Thyroid gland (tissue), 4 donors: Measurements from ENCODE around the gene NMRAL1. TPM values are rescaled to one million over a fixed set of nuclear protein-coding genes. Genes with fewer than 3 reads are reported as not detected.

Experiments used
- DNase-seq, 2 donors: peaks; one replicate each; pipeline ENCODE4 v3.0.0-alpha.2; 2019
- H3K27ac ChIP-seq, 3 donors: fragments of 200-600 bp; sonication (generic); 1 replicate in 2 of 3; 2 replicates in 1 of 3; pipeline ENCODE4 v1.5.1; 2016 to 2019; ENCODE audit warnings: mild to moderate bottlenecking in 1 of 3, moderate library complexity in 1 of 3
- H3K27me3 ChIP-seq: fragments of 200-600 bp; sonication (generic); one replicate; pipeline ENCODE4 v1.5.1; 2019
- H3K36me3 ChIP-seq, 2 donors: fragments of 200-600 bp; sonication (generic); one replicate each; pipeline ENCODE4 v1.5.1; 2016 to 2019
- H3K4me1 ChIP-seq, 2 donors: fragments of 200-600 bp; sonication (generic); one replicate each; pipeline ENCODE4 v1.5.1; 2017 to 2019
- H3K4me3 ChIP-seq, 3 donors: fragments of 200-600 bp; sonication (generic); replicated peaks in 1 of 3; 1 replicate in 2 of 3; 2 replicates in 1 of 3; pipeline ENCODE4 v1.5.1; 2016; ENCODE audit warnings: mild to moderate bottlenecking in 1 of 3
- H3K9me3 ChIP-seq: fragments of 200-600 bp; sonication (generic); one replicate; pipeline ENCODE4 v1.5.1; 2017
- CTCF ChIP-seq, 6 experiments: fragments of 200-600 bp in 3 of 6; fragments of 450-650 bp in 3 of 6; sonication (generic) in 3 of 6; IDR thresholded peaks; one replicate each; pipeline ENCODE4 v1.5.1; 2016 to 2019; ENCODE audit warnings: antibody characterized with exemption in 6 of 6, mild to moderate bottlenecking in 2 of 6, inconsistent platforms in 1 of 6, moderate library complexity in 1 of 6
- POLR2A ChIP-seq, 2 donors: fragments of 450-650 bp; IDR thresholded peaks; one replicate each; pipeline ENCODE4 v1.6.1; 2017; ENCODE audit warnings: antibody characterized with exemption in 2 of 2, mild to moderate bottlenecking in 2 of 2, moderate library complexity in 1 of 2
- WGBS, 2 donors: methylation state at CpG; one replicate each; pipeline ENCODE4 v1.1.5; 2017; 5-methylcytosine and 5-hydroxymethylcytosine counted together
- intact Hi-C: fragments of 100-400 bp; cut with DNase I; formaldehyde crosslinking; loops from one replicate; pipeline ENCODE4 v1.15.1; 2023
- total RNA-seq, 4 donors: library from RNA; depleted of rRNA; stranded (reverse); fragments of >200 nt; gene quantifications; one replicate each; pipeline ENCODE4 v1.2.3, GENCODE V29; 2016

The NMRAL1 gene
- total RNA-seq, 4 donors from 2014 or later: 40.0 to 88.8 (median 57.6) TPM

DNA sequence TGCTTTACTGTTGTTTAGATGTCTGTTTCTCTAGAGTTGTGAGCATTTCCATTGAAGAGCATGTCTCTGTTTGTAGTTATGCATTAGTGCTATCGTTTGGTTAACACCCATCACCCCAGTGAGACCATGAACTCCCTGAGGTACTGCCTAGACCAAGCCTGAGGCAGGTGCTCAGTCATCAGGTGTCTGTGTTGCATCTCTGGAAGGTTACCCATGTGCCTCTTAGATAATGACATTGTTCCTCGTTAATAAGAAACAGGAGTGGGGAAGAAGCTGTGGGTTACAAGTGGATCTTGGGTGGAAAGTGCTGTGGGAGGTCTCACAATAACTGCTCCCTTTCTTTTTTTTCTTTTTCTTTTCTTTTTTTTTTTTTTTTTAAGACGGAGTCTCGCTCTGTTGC lies 30.4 kb downstream of the NMRAL1 start:
- H3K27ac ChIP-seq: no peak overlapping the region
- H3K9me3 ChIP-seq: no peaks in the 10 kb centered on the region
- H3K36me3 ChIP-seq: peaks cover 71 to 89% of the 10 kb centered on the region in 2 donors
- H3K4me3 ChIP-seq: no peak overlapping the region
- TF ChIP-seq POLR2A (IDR thresholded peaks at IDR 0.05): no peak
- no peak for TF ChIP-seq CTCF (IDR thresholded peaks at IDR 0.05)
- H3K27me3 ChIP-seq: no peaks in the 10 kb centered on the region
- intact Hi-C loops: no loop called here
- H3K4me1 ChIP-seq: no peaks in the 10 kb centered on the region
- no peak for DNase-seq
- WGBS, 2 donors: 96 to 98% methylated on average over 4 of the region's 4 CpGs

DNA sequence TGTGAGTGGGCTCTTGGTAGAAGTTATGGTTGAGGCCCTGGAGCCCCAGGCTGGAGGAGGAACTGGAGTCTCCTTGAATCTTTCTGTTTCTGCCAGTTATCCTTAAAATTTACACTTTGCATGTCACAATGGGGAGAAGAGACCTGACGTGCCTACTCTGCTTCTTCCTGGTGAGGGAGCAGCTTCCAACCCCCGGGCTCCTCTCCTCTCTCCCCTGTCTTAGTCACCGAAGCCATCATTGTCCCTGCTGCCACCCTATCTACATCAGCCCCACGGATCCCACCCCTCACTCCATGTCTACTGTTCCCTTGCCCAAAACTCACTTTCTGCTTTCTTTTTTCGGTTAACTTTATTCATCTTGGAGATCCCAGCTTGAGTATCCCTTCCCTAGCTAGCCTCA lies 31.2 kb downstream of the NMRAL1 start:
- TF ChIP-seq POLR2A (IDR thresholded peaks at IDR 0.05) (no peak), CTCF (IDR thresholded peaks at IDR 0.05) (no peak)
- 71 to 75% methylated on average over 5 of the region's 5 CpGs for WGBS, 2 donors
- DNase-seq: no peak
- no peaks in the 10 kb centered on the region for H3K9me3 ChIP-seq
- peaks cover 66 to 82% of the 10 kb centered on the region in 2 donors for H3K36me3 ChIP-seq
- no peaks in the 10 kb centered on the region for H3K27me3 ChIP-seq
- no peak overlapping the region for H3K27ac ChIP-seq
- no peaks in the 10 kb centered on the region for H3K4me1 ChIP-seq
- intact Hi-C loops: no loop called here
- no peak overlapping the region for H3K4me3 ChIP-seq

GRCh38 chr16:4442371-4442770 lies 32.1 kb downstream of the NMRAL1 start:
- H3K9me3 ChIP-seq: no peaks in the 10 kb centered on the region
- TF ChIP-seq POLR2A (IDR thresholded peaks at IDR 0.05) (no peak), CTCF (IDR thresholded peaks at IDR 0.05) (no peak)
- H3K27me3 ChIP-seq: no peaks in the 10 kb centered on the region
- H3K27ac ChIP-seq: no peak overlapping the region
- no peak for DNase-seq
- intact Hi-C loops: no loop called here
- H3K4me3 ChIP-seq: no peak overlapping the region
- 88 to 92% methylated on average over 11 of the region's 11 CpGs for WGBS, 2 donors
- H3K4me1 ChIP-seq: no peaks in the 10 kb centered on the region
- peaks cover 71 to 87% of the 10 kb centered on the region in 2 donors for H3K36me3 ChIP-seq

- H3K9me3 ChIP-seq: no peaks in the 10 kb centered on the region
- no peak overlapping the region for H3K4me3 ChIP-seq
- 97% methylated on average over 3 of the region's 3 CpGs for WGBS, 2 donors
- no peaks in the 10 kb centered on the region for H3K27me3 ChIP-seq
- no peaks in the 10 kb centered on the region for H3K4me1 ChIP-seq
- H3K36me3 ChIP-seq: peaks cover 42 to 52% of the 10 kb centered on the region in 2 donors
- H3K27ac ChIP-seq: no peak overlapping the region
- intact Hi-C loops: no loop called here
- DNase-seq: no peak
- TF ChIP-seq CTCF (IDR thresholded peaks at IDR 0.05): no peak
These were observed 37.1 kb downstream of the NMRAL1 start for GRCh38 chr16:4437366-4437765.

DNA sequence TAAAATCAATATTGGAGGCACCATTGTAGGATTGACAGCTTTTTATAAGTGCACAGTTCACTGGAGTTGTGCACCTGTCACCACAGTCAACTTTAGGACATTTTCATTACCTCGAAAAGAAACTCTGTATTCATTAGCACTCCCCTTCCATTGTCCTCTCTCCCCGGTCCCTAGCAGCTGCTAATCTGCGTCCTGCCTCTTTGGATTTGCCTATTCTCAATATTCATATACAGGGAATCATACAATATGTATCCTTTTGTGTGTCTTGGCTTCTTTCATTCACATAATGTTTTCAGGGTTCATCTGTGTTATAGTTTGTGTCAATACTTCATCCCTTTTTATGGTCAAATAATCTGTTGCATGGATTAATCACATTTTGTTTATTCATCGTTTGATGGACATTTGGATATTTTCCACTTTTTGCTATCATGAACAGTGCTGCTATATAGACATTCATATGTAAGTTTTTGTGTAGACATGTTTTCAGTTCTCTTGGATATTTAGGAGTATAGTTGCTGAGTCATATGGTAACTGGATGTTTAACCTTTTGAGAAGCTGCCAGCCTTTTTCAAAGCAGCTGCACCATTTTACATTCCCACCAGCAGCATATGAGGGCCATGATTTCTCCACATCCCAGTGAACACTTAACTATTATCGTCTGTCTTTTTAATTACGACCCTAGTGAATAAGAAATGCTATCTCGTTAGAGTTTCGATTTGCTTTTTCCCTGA lies 38.9 kb downstream of the NMRAL1 start:
- Histone ChIP-seq H3K9me3 (no peaks in the 10 kb centered on the region), H3K27me3 (no peaks in the 10 kb centered on the region), H3K4me1 (no peaks in the 10 kb centered on the region), H3K4me3 (no peak overlapping the region), H3K36me3 (peaks cover 25 to 38% of the 10 kb centered on the region in 2 donors), H3K27ac (no peak overlapping the region)
- WGBS, 2 donors: 83 to 84% methylated on average over 8 of the region's 8 CpGs
- no peak for DNase-seq
- TF ChIP-seq POLR2A (IDR thresholded peaks at IDR 0.05): no peak
- no peak for TF ChIP-seq CTCF (IDR thresholded peaks at IDR 0.05)
- intact Hi-C loops: no loop called here
